ENCODE data around the gene ESRP2. TPM values are rescaled to one million over a fixed set of nuclear protein-coding genes. Genes with fewer than 3 reads are reported as not detected.

ESRP2 gene
- polyA plus RNA-seq, 4 donors: 26.3 to 36.3 (median 27.1) TPM

GRCh38 chr16:68242926-68243858, 7.3 kb upstream of the ESRP2 start:
- no peak for DNase-seq (ENCODE audit: low read depth in 4 of 4, low spot score in 3 of 4)

GRCh38 chr16:68242085-68242484, 6.2 kb upstream of the ESRP2 start:
- no peak for DNase-seq (ENCODE audit: low read depth in 4 of 4, low spot score in 3 of 4)

- DNase-seq (ENCODE audit: low read depth in 4 of 4, low spot score in 3 of 4): no peak
These were observed 2.1 kb upstream of the ESRP2 start for GRCh38 chr16:68238029-68238345.

GRCh38 chr16:68237243-68238028, 1.5 kb upstream of the ESRP2 start:
- DNase-seq (ENCODE audit: low read depth in 4 of 4, low spot score in 3 of 4): peak; percentile 96 to 98 (median 97)

- no peak for DNase-seq (ENCODE audit: low read depth in 4 of 4, low spot score in 3 of 4)
These were observed 907 bp upstream of the ESRP2 start for GRCh38 chr16:68236826-68237242.

GRCh38 chr16:68236137-68236825, 354 bp upstream of the ESRP2 start:
- DNase-seq (ENCODE audit: low read depth in 4 of 4, low spot score in 3 of 4): no peak

- no peak for DNase-seq (ENCODE audit: low read depth in 4 of 4, low spot score in 3 of 4)
These were observed 630 bp downstream of the ESRP2 start for GRCh38 chr16:68235108-68235886.

- DNase-seq (ENCODE audit: low read depth in 4 of 4, low spot score in 3 of 4): peak in 1 of 4 donors; percentile 42
These were observed 1.5 kb downstream of the ESRP2 start for GRCh38 chr16:68234188-68235107.

GRCh38 chr16:68233835-68234187, 2.1 kb downstream of the ESRP2 start:
- DNase-seq (ENCODE audit: low read depth in 4 of 4, low spot score in 3 of 4): no peak

GRCh38 chr16:68233085-68233834, 2.7 kb downstream of the ESRP2 start:
- DNase-seq (ENCODE audit: low read depth in 4 of 4, low spot score in 3 of 4): no peak

GRCh38 chr16:68232335-68232734, 3.6 kb downstream of the ESRP2 start:
- DNase-seq (ENCODE audit: low read depth in 4 of 4, low spot score in 3 of 4): no peak

- no peak for DNase-seq (ENCODE audit: low read depth in 4 of 4, low spot score in 3 of 4)
These were observed 4.4 kb downstream of the ESRP2 start for GRCh38 chr16:68231384-68232136.

GRCh38 chr16:68230956-68231355, 5.0 kb downstream of the ESRP2 start:
- no peak for DNase-seq (ENCODE audit: low read depth in 4 of 4, low spot score in 3 of 4)

- DNase-seq (ENCODE audit: low read depth in 4 of 4, low spot score in 3 of 4): no peak
These were observed 5.8 kb downstream of the ESRP2 start for GRCh38 chr16:68230176-68230571.

GRCh38 chr16:68229431-68230175, 6.3 kb downstream of the ESRP2 start:
- DNase-seq (ENCODE audit: low read depth in 4 of 4, low spot score in 3 of 4): no peak

- no peak for DNase-seq (ENCODE audit: low read depth in 4 of 4, low spot score in 3 of 4)
These were observed 7.3 kb downstream of the ESRP2 start for GRCh38 chr16:68228652-68229051.

GRCh38 chr16:68227850-68228553, 7.9 kb downstream of the ESRP2 start:
- DNase-seq (ENCODE audit: low read depth in 4 of 4, low spot score in 3 of 4): no peak

All from right renal pelvis (tissue), 4 donors.